Neural progenitor cell (in vitro differentiated cells): ENCODE results near the gene SEMA7A.

Source experiments
- CTCF ChIP-seq: fragments of 200-600 bp; sonication (generic); IDR thresholded peaks from 2 replicates; pipeline ENCODE4 v1.5.1; 2017; ENCODE audit warnings: antibody characterized with exemption, mild to moderate bottlenecking
- EZH2 ChIP-seq: fragments of 200-600 bp; sonication (generic); IDR thresholded peaks from 2 replicates; pipeline ENCODE4 v1.6.1; 2017; ENCODE audit warnings: antibody characterized with exemption, mild to moderate bottlenecking, moderate library complexity
- EZH2phosphoT487 ChIP-seq: fragments of 200-600 bp; sonication (generic); IDR thresholded peaks from 2 replicates; pipeline ENCODE4 v1.6.1; 2017; ENCODE audit warnings: antibody characterized with exemption

- no peak for TF ChIP-seq EZH2
- TF ChIP-seq CTCF = no peak
- TF ChIP-seq EZH2phosphoT487 = no peak
Measured at GRCh38 chr15:74409225-74409624, 24.5 kb downstream of the SEMA7A start.
